HG03135 (cell line): ENCODE results near the gene DENND1A.

Experiments used
- ATAC-seq: cut with Tn5 transposase; IDR thresholded peaks from one replicate; pipeline ENCODE4 v1.9.1; 2021; ENCODE audit warnings: mild to moderate bottlenecking, moderate library complexity; ENCODE audit not compliant: unreplicated experiment

DENND1A gene

GRCh38 chr9:123365881-123366528 is 563.9 kb downstream of the DENND1A start:
- ATAC-seq: no peak

DNA sequence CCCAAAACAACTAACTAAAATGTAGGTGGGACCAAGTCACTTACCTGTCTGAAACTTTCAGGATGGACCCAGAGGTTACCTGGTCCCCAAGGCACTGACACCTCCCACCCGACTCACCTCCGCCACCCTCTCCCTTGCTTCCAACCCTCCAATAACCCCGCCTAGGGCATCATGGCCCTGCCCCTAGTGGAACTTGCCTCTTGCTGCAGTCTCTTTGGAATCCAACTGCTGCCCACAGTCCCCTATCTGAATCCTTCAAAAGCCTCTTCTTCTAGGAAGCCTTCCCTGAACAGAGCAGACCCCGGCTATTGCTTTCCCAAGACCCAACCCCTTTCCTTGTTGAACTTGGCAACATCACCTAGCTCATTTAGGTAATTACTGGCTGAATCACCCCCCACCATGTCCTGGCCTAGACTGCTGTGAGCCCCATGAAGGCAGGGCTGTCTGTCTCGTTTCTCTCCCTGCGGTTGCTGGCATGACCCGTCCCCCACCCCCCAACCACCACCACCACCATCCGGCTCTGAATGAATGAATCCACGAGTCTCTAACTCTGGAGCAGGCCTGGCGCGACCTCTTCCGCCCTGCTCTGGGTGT is 564.5 kb downstream of the DENND1A start:
- no peak for ATAC-seq

DNA sequence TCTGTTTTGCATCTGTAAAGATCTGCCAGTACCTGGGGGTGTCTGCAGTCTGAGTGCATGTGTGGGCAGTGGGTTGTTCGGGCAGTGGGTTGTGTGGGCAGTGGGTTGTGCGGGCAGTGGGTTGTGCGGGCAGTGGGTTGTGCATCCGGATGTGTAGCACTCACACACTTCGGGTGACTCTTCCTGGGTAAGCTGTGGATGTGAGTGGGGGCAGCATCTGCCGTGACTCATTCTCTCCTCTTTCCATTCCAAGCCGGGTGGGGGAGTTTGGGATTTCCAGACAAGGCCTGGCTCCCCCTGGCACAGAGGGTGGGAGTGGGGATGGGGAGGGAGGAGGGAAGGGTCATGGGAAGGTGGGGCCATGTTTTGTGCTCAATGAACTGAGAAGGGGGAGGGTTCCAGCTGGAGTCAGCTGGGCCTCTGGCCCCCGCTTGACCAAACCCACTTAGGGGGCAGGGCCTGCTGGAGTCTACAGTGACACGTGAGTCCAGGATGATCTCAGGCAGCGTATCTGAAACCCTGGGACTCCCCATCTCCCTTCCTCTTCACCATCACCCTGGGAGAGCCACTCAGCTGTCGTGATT is 565.6 kb downstream of the DENND1A start:
- ATAC-seq: no peak

DNA sequence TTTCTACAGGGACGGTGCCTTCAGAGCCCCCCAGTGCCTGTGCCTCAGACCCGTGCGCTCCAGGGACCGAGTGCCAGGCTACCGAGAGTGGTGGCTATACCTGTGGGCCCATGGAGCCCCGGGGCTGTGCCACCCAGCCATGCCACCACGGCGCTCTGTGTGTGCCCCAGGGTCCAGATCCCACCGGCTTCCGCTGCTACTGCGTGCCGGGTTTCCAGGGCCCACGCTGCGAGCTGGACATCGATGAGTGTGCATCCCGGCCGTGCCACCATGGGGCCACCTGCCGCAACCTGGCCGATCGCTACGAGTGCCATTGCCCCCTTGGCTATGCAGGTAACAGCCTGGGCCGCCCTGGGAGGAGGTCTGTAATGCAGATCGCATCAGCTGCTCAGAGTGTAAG is 567.1 kb downstream of the DENND1A start:
- no peak for ATAC-seq

DNA sequence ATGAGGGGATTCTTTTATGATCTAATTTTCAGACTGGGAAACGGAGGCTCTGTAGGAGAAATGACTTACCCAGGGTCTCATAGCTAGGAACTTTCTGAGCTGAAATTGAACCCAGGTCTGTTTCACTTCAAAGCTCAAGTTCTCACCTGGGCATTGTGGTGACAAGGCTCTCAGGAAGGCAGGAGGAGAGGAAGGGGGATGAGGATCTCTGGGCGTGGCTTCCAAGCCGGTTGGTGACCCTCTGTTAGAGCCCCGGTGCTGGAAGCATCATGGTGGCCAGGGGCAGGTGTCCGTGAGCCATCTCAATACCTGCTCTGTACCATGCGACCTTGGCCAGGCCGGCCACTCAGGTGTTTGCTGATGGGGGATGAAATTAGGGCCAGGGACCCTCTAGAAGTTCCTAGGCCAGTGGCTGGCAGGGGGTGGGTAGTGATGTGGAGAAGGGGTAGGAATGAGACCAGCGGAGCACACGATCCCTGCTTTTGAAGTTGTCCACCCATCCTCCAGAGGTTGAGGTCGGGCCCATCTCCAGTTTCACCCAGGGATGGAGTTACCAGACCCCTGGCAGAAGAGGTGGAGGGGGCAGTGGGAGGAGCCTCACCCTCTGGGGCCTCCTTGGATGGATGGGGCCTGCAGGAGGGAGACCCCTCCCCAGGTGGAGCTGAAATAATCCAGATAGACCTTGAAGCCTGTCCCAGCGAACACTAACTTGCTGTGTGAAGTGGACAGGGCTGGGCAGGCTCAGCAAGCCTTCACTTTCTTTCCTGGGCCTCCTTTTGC is 568.0 kb downstream of the DENND1A start:
- ATAC-seq: no peak

GRCh38 chr9:123361086-123361730 is 568.7 kb downstream of the DENND1A start:
- ATAC-seq: no peak

DNA sequence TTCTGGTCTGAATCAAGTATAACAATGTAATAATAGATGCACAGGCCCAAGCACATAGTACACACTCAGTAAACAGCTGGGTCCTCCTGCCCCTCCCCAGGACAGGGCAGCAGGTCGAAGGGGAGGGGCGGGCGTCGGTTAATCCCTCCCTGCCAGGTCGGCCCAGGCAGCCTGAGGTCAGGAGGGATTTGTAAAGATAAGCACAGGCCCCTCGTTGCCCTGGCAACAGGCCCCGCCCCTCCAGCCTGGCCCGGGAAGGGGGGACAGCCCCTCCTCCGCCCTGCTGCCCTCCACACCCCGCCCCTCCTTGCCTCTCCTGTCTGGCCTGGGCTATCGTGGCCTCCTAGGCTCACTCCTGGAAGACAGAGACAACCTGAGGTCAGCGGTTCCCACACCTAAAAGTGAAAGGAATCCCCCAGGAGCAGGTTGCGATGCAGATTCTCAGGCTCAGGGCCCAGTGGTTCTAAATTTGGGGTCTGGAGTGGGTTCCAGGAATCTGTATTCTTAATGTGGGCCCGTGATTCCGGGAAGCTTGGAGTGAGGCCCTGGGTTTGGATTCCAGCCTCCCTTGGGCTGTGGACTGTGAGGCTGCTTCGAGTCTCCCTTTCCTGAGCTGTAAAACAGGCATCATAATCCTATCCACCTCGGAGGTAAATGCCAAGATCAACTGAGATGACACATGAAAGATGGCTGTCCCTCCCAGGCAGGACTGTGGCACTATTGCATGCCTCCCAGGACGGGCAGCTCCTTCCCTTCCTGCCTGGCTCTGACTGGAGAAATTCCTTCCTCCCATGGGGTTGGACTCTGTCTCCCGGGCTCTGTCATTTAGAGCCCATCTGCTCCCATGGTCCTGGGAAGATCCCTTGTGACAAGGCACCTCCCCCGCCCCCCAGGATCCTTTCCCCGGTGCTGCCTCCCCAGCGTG is 569.5 kb downstream of the DENND1A start:
- ATAC-seq: no peak

GRCh38 chr9:123359546-123359945 is 570.4 kb downstream of the DENND1A start:
- ATAC-seq: no peak

- no peak for ATAC-seq
These were observed 570.8 kb downstream of the DENND1A start for GRCh38 chr9:123359106-123359505.

DNA sequence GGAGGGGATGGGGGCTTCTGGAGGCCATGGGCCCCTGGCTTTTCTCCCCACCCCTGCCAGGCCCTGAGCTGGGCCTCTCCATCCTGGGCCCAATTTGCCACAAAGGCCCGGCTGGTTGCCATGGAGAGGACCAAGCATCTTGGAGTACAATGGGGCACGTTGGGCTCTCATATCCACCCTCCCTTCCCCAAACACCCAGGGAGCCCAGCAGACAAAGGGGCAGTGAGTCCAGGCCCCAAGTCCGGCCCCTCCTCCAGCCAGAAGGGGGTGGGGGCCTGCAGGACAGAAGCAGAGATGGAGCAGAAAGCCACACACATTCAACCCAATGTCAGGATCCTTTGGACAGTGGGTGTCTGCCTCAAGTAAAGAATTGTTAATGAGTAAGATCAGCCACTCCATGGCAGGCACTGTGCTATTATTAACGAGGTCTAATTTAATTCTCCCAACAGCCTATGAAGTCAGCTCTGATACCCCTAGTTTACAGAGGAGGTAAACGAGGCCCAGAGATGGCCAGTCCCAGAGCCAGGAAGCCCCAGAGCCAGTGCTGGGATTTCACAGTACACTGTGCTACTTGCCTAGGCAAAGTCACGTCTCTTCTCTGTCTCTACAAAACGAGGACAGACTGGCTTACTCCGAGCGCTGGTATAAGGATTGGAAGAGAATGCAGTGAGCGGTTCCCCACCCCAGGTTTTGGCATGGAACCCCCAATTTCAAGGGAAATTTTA is 571.6 kb downstream of the DENND1A start:
- ATAC-seq: no peak

DNA sequence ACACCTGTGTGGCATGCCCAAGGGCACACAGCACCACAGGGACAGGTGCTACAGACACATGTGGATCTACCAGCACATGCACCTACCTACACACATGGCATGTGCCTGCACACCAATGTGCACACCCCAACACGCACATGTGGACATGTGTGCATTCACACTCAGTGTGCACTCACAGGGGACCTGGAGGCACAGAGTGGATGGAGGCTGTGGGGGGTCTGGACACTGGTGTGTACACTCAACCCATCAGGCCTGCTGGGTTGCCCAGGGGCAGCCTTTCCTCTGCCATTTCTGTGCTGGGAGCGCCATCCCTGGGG is 572.2 kb downstream of the DENND1A start:
- no peak for ATAC-seq

GRCh38 chr9:123356851-123357742 is 572.8 kb downstream of the DENND1A start:
- no peak for ATAC-seq

GRCh38 chr9:123355761-123356431 is 574.0 kb downstream of the DENND1A start, which contains the start of gene CRB2:
Gene CRB2, plus strand, starts transcription at chr9:123356197. Its CDS starts 64 bp downstream, at chr9:123356261.
- no peak for ATAC-seq

GRCh38 chr9:123354806-123355508 is 575.0 kb downstream of the DENND1A start:
- no peak for ATAC-seq

GRCh38 chr9:123353984-123354591 is 575.8 kb downstream of the DENND1A start:
- peak; percentile 43 for ATAC-seq

- ATAC-seq: no peak
These were observed 576.9 kb downstream of the DENND1A start for GRCh38 chr9:123353041-123353440.
